IMR-90 (cell line): ENCODE data around the gene BTBD10. TPM values are rescaled to one million over a fixed set of nuclear protein-coding genes. Genes with fewer than 3 reads are reported as not detected.

Experiments used
- ATAC-seq: fragments of 200-7000 bp; cut with Tn5 transposase; 2 replicates; pipeline ENCODE4 v1.9.1; 2020; ENCODE audit warnings: low read depth, mild to moderate bottlenecking, moderate library complexity
- BruUV-seq: library from RNA; stranded (reverse); fragments of 400-500 nt; replicated peaks from 2 replicates; lab custom pipeline; 2021; lab: Mats Ljungman, UMichigan
- CTCF ChIA-PET: fragments of 300-600 bp; formaldehyde crosslinking; extraction: SDS; loops from one replicate; lab custom pipeline; 2021; ENCODE audit warnings: antibody characterized with exemption; lab: Yijun Ruan, JAX
- POLR2A ChIA-PET: fragments of 300-600 bp; sonication (Branson Sonifier 250); formaldehyde crosslinking; loops from one replicate; lab custom pipeline; 2022; ENCODE audit warnings: antibody characterized with exemption; ENCODE audit not compliant: unreplicated experiment; lab: Charles Lee
- DNase-seq: peaks from one replicate; pipeline ENCODE4 v3.0.0; 2013
- H2AFZ ChIP-seq: replicated peaks from 2 replicates; pipeline ENCODE3; 2013; ENCODE audit warnings: low read length, mild to moderate bottlenecking; ENCODE audit not compliant: poor library complexity
- H2AK5ac ChIP-seq: 2 replicates; pipeline ENCODE4 v1.6.1; 2013; ENCODE audit warnings: low read depth, low read length, inconsistent platforms
- H2AK9ac ChIP-seq: replicated peaks from 2 replicates; pipeline ENCODE3; 2013; ENCODE audit warnings: mild to moderate bottlenecking, low read depth, low read length, moderate library complexity; ENCODE audit not compliant: poor library complexity
- H2BK120ac ChIP-seq: 2 replicates; pipeline ENCODE4 v1.6.1; 2013; ENCODE audit warnings: low read depth, low read length, inconsistent platforms
- H2BK15ac ChIP-seq: 3 replicates; pipeline ENCODE4 v1.6.1; 2013; ENCODE audit warnings: low read depth, low read length, inconsistent platforms
- H2BK20ac ChIP-seq: 2 replicates; pipeline ENCODE4 v1.6.1; 2013; ENCODE audit warnings: low read depth, mild to moderate bottlenecking, inconsistent platforms, low read length, moderate library complexity
- H2BK5ac ChIP-seq: 2 replicates; pipeline ENCODE4 v1.6.1; 2013; ENCODE audit warnings: mild to moderate bottlenecking, low read depth, low read length, inconsistent platforms; ENCODE audit not compliant: poor library complexity, severe bottlenecking
- H3K14ac ChIP-seq: replicated peaks from 2 replicates; pipeline ENCODE4 v1.6.1; 2013; ENCODE audit warnings: low read depth, low read length, inconsistent platforms
- H3K18ac ChIP-seq: 2 replicates; pipeline ENCODE4 v1.6.1; 2013; ENCODE audit warnings: low read depth, low read length, control low read depth
- H3K23ac ChIP-seq: 2 replicates; pipeline ENCODE4 v1.6.1; 2013; ENCODE audit warnings: low read depth, low read length, inconsistent platforms
- H3K27ac ChIP-seq: 2 replicates; pipeline ENCODE4 v1.5.1; 2013; ENCODE audit warnings: mild to moderate bottlenecking, control low read depth, low read length; ENCODE audit not compliant: insufficient read depth
- H3K27me3 ChIP-seq: 2 replicates; pipeline ENCODE4 v1.6.1; 2013; ENCODE audit warnings: low read length; ENCODE audit not compliant: control insufficient read depth, insufficient read depth
- H3K36me3 ChIP-seq: 2 replicates; pipeline ENCODE4 v1.6.1; 2013; ENCODE audit warnings: low read length, mixed read lengths; ENCODE audit not compliant: control insufficient read depth, insufficient read depth
- H3K4ac ChIP-seq: 2 replicates; pipeline ENCODE4 v1.6.1; 2013; ENCODE audit warnings: low read depth, low read length, inconsistent platforms
- H3K4me1 ChIP-seq: 2 replicates; pipeline ENCODE4 v1.6.1; 2013; ENCODE audit warnings: low read length, mixed read lengths; ENCODE audit not compliant: control insufficient read depth, insufficient read depth
- H3K4me2 ChIP-seq: 2 replicates; pipeline ENCODE4 v1.6.1; 2013; ENCODE audit warnings: low read depth, mild to moderate bottlenecking, control low read depth, low read length, moderate library complexity
- H3K4me3 ChIP-seq: 2 replicates; pipeline ENCODE4 v1.5.1; 2013; ENCODE audit warnings: low read depth, mild to moderate bottlenecking, control low read depth, low read length, moderate library complexity; ENCODE audit not compliant: insufficient read depth
- H3K56ac ChIP-seq: 2 replicates; pipeline ENCODE4 v1.6.1; 2013; ENCODE audit warnings: low read length, inconsistent platforms; ENCODE audit not compliant: insufficient read depth; ENCODE audit errors: extremely low read depth
- H3K79me1 ChIP-seq, 2 experiments: 2 replicates each; pipeline ENCODE4 v1.6.1; 2013; ENCODE audit warnings: low read length in 2 of 2, inconsistent platforms in 1 of 2, low read depth in 1 of 2
- H3K9ac ChIP-seq: 2 replicates; pipeline ENCODE4 v1.6.1; 2013; ENCODE audit warnings: low read depth, low read length, control low read depth
- H3K9me1 ChIP-seq: 2 replicates; pipeline ENCODE4 v1.6.1; 2013; ENCODE audit warnings: low read length, inconsistent platforms; ENCODE audit not compliant: insufficient read depth
- H3K9me3 ChIP-seq: 2 replicates; pipeline ENCODE4 v1.6.1; 2013; ENCODE audit warnings: low read length; ENCODE audit not compliant: control insufficient read depth, insufficient read depth
- H4K20me1 ChIP-seq: 2 replicates; pipeline ENCODE4 v1.6.1; 2013; ENCODE audit warnings: low read length, inconsistent platforms; ENCODE audit not compliant: insufficient read depth
- H4K5ac ChIP-seq: 2 replicates; pipeline ENCODE4 v1.6.1; 2013; ENCODE audit warnings: mild to moderate bottlenecking, low read depth, low read length, control low read depth
- H4K8ac ChIP-seq, 2 experiments: 2 replicates each; pipeline ENCODE4 v1.6.1; 2013; ENCODE audit warnings: low read depth in 2 of 2, low read length in 2 of 2, control low read depth in 1 of 2, inconsistent platforms in 1 of 2
- H4K91ac ChIP-seq: 2 replicates; pipeline ENCODE4 v1.6.1; 2013; ENCODE audit warnings: low read depth, low read length, inconsistent platforms; ENCODE audit not compliant: insufficient read depth
- CEBPB ChIP-seq: IDR thresholded peaks from 2 replicates; pipeline ENCODE4 v1.6.1; 2012; ENCODE audit warnings: low read depth, low read length, improper control_type of control experiment
- FOS ChIP-seq: fragments of 150-350 bp; IDR thresholded peaks from 2 replicates; pipeline ENCODE4 v1.6.1; 2016; ENCODE audit warnings: low read depth, low read length
- NFE2L2 ChIP-seq: fragments of 150-350 bp; IDR thresholded peaks from 2 replicates; pipeline ENCODE4 v1.6.1; 2016; ENCODE audit warnings: low read depth, mild to moderate bottlenecking, low read length
- RFX5 ChIP-seq: IDR thresholded peaks from 2 replicates; pipeline ENCODE4 v1.8.0; 2012; ENCODE audit warnings: low read depth, mild to moderate bottlenecking, low read length, moderate library complexity
- SMC3 ChIP-seq: fragments of 150-350 bp; IDR thresholded peaks from 2 replicates; pipeline ENCODE4 v1.6.1; 2016; ENCODE audit warnings: low read depth, mild to moderate bottlenecking, antibody characterized with exemption, low read length, moderate library complexity
- WGBS, 2 experiments: methylation state at CpG; one replicate each; pipeline versions ENCODE4 v1.1.5 to v1.1.7; 2013; ENCODE audit warnings: missing lambda C conversion rate in 2 of 2; ENCODE audit not compliant: insufficient read length in 1 of 2; ENCODE audit errors: extremely low coverage in 2 of 2; 5-methylcytosine and 5-hydroxymethylcytosine counted together
- dilution Hi-C: fragments of 300-500 bp; cut with HindIII; formaldehyde crosslinking; loops from one replicate; pipeline ENCODE4 v1.14.3; 2018; ENCODE audit warnings: low sequenced_read_pairs; ENCODE audit not compliant: unreplicated experiment
- in situ Hi-C: fragments of 300-500 bp; cut with MboI; formaldehyde crosslinking; loops from 3 replicates; pipeline ENCODE4 v1.14.3; 2019; ENCODE audit warnings: low sequenced_read_pairs, inconsistent platforms, mixed read lengths
- intact Hi-C: fragments of 100-400 bp; cut with micrococcal nuclease; formaldehyde crosslinking; loops from 2 replicates; pipeline ENCODE4 v1.10.0; 2022
- polyA plus RNA-seq, 3 experiments: library from polyadenylated mRNA; depleted of rRNA; stranded (reverse); fragments of >200 nt; gene quantifications; 2 replicates each; pipeline ENCODE4 v1.2.3, GENCODE V29; 2012; ENCODE audit warnings: low replicate concordance in 1 of 3
- total RNA-seq: library from RNA; depleted of rRNA; stranded (reverse); fragments of >200 nt; gene quantifications from 2 replicates; pipeline ENCODE4 v1.2.3, GENCODE V29; 2012

Gene BTBD10
- total and polyA plus RNA-seq, 2 of the 4 experiments (the other 2 are of a cell fraction): 32.5 to 59.9 TPM

- H2BK120ac ChIP-seq: no peak overlapping the region
- H3K9me1 ChIP-seq: no peaks in the 10 kb centered on the region
- no TSS peak for BruUV-seq
- H3K4me3 ChIP-seq: no peak overlapping the region
- H4K20me1 ChIP-seq: no peaks in the 10 kb centered on the region
- POLR2A ChIA-PET: interaction anchor here (0.6 kb wide), 1 partner anchor 77 kb away, joined by 7 read pairs; the partner anchor contains the start of gene BTBD10
- H2AK9ac ChIP-seq: no peak overlapping the region
- no peak overlapping the region for H4K8ac ChIP-seq
- intact Hi-C loops: no loop called here
- ATAC-seq (no peak), DNase-seq (no peak)
- in situ Hi-C loops: no loop called here
- H3K9me3 ChIP-seq: no peaks in the 10 kb centered on the region
- TF ChIP-seq NFE2L2 (no peak), CEBPB (no peak), FOS (no peak), SMC3 (no peak), RFX5 (no peak)
- H3K4ac ChIP-seq: no peak overlapping the region
- WGBS, 2 experiments: no CpG with 5 or more reads among the region's 2 CpGs
- no peak overlapping the region for H4K5ac ChIP-seq
- no peak overlapping the region for H2BK5ac ChIP-seq
- no peak overlapping the region for H4K91ac ChIP-seq
- CTCF ChIA-PET: interaction anchor here (1.4 kb wide), 1 partner anchor 171 kb away, joined by 3 read pairs; no protein-coding TSS in a partner anchor
- no peak overlapping the region for H3K27ac ChIP-seq
- H2BK20ac ChIP-seq: no peak overlapping the region
- H3K56ac ChIP-seq: no peak overlapping the region
- H2AK5ac ChIP-seq: no peak overlapping the region
- H3K9ac ChIP-seq: no peak overlapping the region
- no peak overlapping the region for H3K23ac ChIP-seq
- H3K4me2 ChIP-seq: no peak overlapping the region
- no peak overlapping the region for H2AFZ ChIP-seq
- no peak overlapping the region for H3K18ac ChIP-seq
- H3K4me1 ChIP-seq: no peaks in the 10 kb centered on the region; the same call in 1 of the 2 replicates
- dilution Hi-C loops: no loop called here
- no peak overlapping the region for H3K14ac ChIP-seq
- 0 out of 4 replicates have a peak, but pooled peaks cover 0 to 3% of the 10 kb centered on the region in 2 experiments for H3K79me1 ChIP-seq
- no peak overlapping the region for H2BK15ac ChIP-seq
- peaks cover 8% of the 10 kb centered on the region for H3K36me3 ChIP-seq
- no peaks in the 10 kb centered on the region for H3K27me3 ChIP-seq
Observed at GRCh38 chr11:13386567-13386966, 76.5 kb downstream of the BTBD10 start.
